A549 (cell line): ENCODE data around the gene IDI1. TPM values are rescaled to one million over a fixed set of nuclear protein-coding genes. Genes with fewer than 3 reads are reported as not detected.

Experiments
- ATAC-seq, 2 experiments: fragments of 200-7000 bp in 1 of 2; fragments of >200 bp in 1 of 2; cut with Nextera tagmentation in 1 of 2; cut with Tn5 transposase in 1 of 2; 3 replicates each; pipeline versions ENCODE4 v1.8.0 to v1.9.1; 2018 to 2020; ENCODE audit warnings: mild to moderate bottlenecking in 1 of 2, moderate library complexity in 1 of 2
- CTCF ChIA-PET: fragments of 300-600 bp; sonication (Branson Sonifier 250); formaldehyde crosslinking; extraction: SDS; loops from one replicate; lab custom pipeline; 2021; ENCODE audit warnings: antibody characterized with exemption, inconsistent platforms; lab: Yijun Ruan, JAX
- POLR2A ChIA-PET: fragments of 350-600 bp; formaldehyde crosslinking; extraction: SDS; loops from one replicate; lab custom pipeline; 2021; ENCODE audit warnings: antibody characterized with exemption, inconsistent platforms; lab: Yijun Ruan, JAX
- DNase-seq, 2 experiments: peaks; one replicate each; pipeline versions ENCODE4 v3.0.0 to v3.0.0-alpha.2; 2011 to 2016; ENCODE audit warnings: low read depth in 1 of 2, low spot score in 1 of 2
- FAIRE-seq: peaks from 2 replicates; lab custom pipeline; 2011; peaks lifted over from hg19 to GRCh38; lab: Jason Lieb, UNC
- H3K27ac ChIP-seq, 2 experiments: fragments of >200 bp; sonication (Bioruptor Twin); formaldehyde crosslinking; 3 replicates each; pipeline ENCODE4 v1.5.1; 2016 to 2017
- H3K4me1 ChIP-seq: fragments of >200 bp; sonication (Bioruptor Twin); formaldehyde crosslinking; 3 replicates; pipeline ENCODE4 v1.6.1; 2016
- H3K4me2 ChIP-seq: fragments of >200 bp; sonication (Bioruptor Twin); formaldehyde crosslinking; 3 replicates; pipeline ENCODE4 v1.6.1; 2016
- H3K4me3 ChIP-seq: fragments of >200 bp; sonication (Bioruptor Twin); formaldehyde crosslinking; 3 replicates; pipeline ENCODE4 v1.5.1; 2016
- H3K9me3 ChIP-seq: fragments of >200 bp; sonication (Bioruptor Twin); formaldehyde crosslinking; 3 replicates; pipeline ENCODE4 v1.6.1; 2016
- CBX8 ChIP-seq: fragments of 200-600 bp; sonication (generic); IDR thresholded peaks from 2 replicates; pipeline ENCODE4 v1.6.1; 2016
- JUNB ChIP-seq: fragments of >200 bp; sonication (Bioruptor Twin); formaldehyde crosslinking; IDR thresholded peaks from 2 replicates; pipeline ENCODE4 v1.6.1; 2016
- KDM1A ChIP-seq: fragments of 200-600 bp; sonication (generic); IDR thresholded peaks from 2 replicates; pipeline ENCODE4 v1.6.1; 2016; ENCODE audit warnings: low read depth, mild to moderate bottlenecking
- MAFK ChIP-seq: fragments of 450-650 bp; IDR thresholded peaks from 2 replicates; pipeline ENCODE4 v1.6.1; 2014; ENCODE audit not compliant: partially characterized antibody
- MAZ ChIP-seq: fragments of 150-350 bp; IDR thresholded peaks from 2 replicates; pipeline ENCODE4 v1.6.1; 2014; ENCODE audit warnings: antibody characterized with exemption, low read depth, low read length, borderline replicate concordance
- ZC3H11A ChIP-seq: fragments of 450-650 bp; IDR thresholded peaks from 2 replicates; pipeline ENCODE4 v1.6.1; 2014; ENCODE audit warnings: antibody characterized with exemption, mild to moderate bottlenecking
- WGBS: methylation state at CpG from one replicate; pipeline ENCODE4 v1.1.6; 2017; ENCODE audit errors: missing lambda C conversion rate; 5-methylcytosine and 5-hydroxymethylcytosine counted together
- polyA plus RNA-seq, 4 experiments: library from polyadenylated mRNA; depleted of rRNA in 3 of 4; stranded (reverse); fragments of >200 nt; fragmentation: RNase III in 1 of 4; extraction: RNeasy Plus Mini Kit Qiagen cat#74134 plus additional on column Dnase treatment in 1 of 4; gene quantifications; 2 replicates in 3 of 4; 3 replicates in 1 of 4; pipeline ENCODE4 v1.2.3, GENCODE V29; 2011 to 2017
- TF ChIP-seq, protein P1 (sequence below): fragments of 150-350 bp; IDR thresholded peaks from 2 replicates; pipeline ENCODE4 v1.6.1; 2014; ENCODE audit warnings: low read depth, mild to moderate bottlenecking, low read length

IDI1 gene
- polyA plus RNA-seq, 2 of the 4 experiments (the other 2 are of a cell fraction) = 55.8 to 65.0 TPM

DNA sequence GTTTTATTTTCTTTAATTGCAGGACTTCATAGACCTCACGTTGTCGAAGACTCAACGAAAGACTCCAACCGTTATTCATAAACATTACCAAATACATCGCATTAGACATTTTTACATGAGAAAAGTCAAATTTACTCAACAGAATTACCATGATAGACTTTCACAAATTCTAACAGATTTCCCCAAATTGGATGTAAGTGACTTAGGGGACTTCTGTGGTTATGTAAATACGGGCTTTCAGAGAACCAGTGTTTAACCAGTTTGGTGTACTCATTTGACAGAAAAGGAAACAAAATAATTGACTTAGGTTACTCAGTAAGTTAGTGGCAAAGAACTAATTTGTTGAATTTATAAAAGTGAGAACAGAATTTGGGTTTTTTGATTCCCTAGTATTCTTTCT is 56.5 kb downstream of the IDI1 start:
- ATAC-seq = no peak
- 93% methylated on average over 6 of the region's 6 CpGs for WGBS
- ChIA-PET POLR2A (interaction anchor here (1.6 kb wide), 1 partner anchor 11 kb away, joined by 5 read pairs; no protein-coding TSS in a partner anchor), CTCF (no interaction called here)
- H3K4me3 ChIP-seq = no peak overlapping the region
- TF ChIP-seq MAFK = no peak
- TF ChIP-seq JUNB = no peak
- no peak for TF ChIP-seq KDM1A
- TF ChIP-seq, protein P1, sequence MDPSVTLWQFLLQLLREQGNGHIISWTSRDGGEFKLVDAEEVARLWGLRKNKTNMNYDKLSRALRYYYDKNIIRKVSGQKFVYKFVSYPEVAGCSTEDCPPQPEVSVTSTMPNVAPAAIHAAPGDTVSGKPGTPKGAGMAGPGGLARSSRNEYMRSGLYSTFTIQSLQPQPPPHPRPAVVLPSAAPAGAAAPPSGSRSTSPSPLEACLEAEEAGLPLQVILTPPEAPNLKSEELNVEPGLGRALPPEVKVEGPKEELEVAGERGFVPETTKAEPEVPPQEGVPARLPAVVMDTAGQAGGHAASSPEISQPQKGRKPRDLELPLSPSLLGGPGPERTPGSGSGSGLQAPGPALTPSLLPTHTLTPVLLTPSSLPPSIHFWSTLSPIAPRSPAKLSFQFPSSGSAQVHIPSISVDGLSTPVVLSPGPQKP = no peak
- no peak for TF ChIP-seq MAZ
- no peak for TF ChIP-seq ZC3H11A
- peaks cover 14% of the 10 kb centered on the region for H3K4me1 ChIP-seq
- H3K4me2 ChIP-seq = no peak overlapping the region
- no peak for DNase-seq
- no peak for FAIRE-seq
- H3K27ac ChIP-seq = no peak overlapping the region
- no peaks in the 10 kb centered on the region for H3K9me3 ChIP-seq

DNA sequence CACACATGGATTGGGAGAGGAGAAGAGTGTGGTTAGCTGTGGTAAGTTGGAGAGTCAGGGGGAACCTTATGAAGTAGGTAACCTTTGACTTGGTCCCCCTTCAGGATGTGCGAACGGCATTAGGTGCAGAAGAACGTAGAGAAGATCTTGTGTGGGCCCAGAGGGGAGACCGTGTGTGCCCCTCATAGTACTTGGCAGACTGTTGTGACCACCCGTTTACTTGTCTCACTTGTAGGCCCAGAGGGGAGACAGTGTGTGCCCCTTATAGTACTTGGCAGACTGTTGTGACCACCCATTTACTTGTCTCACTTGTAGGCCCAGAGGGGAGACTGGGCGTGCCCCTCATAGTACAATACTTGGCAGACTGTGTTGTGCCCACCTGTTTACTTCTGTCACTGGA is 58.1 kb downstream of the IDI1 start:
- H3K4me2 ChIP-seq = 0 out of 3 replicates have a peak overlapping the region, but pooled peaks have one; percentile 16

More for the DNA sequence above, 58.1 kb downstream of the IDI1 start:
- H3K4me3 ChIP-seq = no peak overlapping the region
- ATAC-seq (no peak), DNase-seq (no peak)
- peaks cover 29% of the 10 kb centered on the region for H3K4me1 ChIP-seq
- no peak for TF ChIP-seq CBX8
- TF ChIP-seq, all 56 proteins: peak for 0
- 94% methylated on average over 6 of the region's 6 CpGs for WGBS
- Histone ChIP-seq H3K9me3 (no peaks in the 10 kb centered on the region), H3K27ac (no peak overlapping the region)
- no peak for FAIRE-seq
- ChIA-PET CTCF (no interaction called here), POLR2A (no interaction called here)

Other genes with a start within 250 kb of the IDI1 start
- 53.7 and 54.2 TPM in 2 replicates for gene LARP4B, start 117.4 kb downstream of the IDI1 start, polyA plus RNA-seq (2011; rRNA removed)
- gene LARP4B, start 117.4 kb downstream of the IDI1 start, polyA plus RNA-seq (2017; fragmentation: RNase III; extraction: RNeasy Plus Mini Kit Qiagen cat#74134 plus additional on column Dnase treatment) = 25.5 to 26.9 TPM (median 26.4 TPM) in 3 replicates
- gene GTPBP4, start 60.7 kb downstream of the IDI1 start, polyA plus RNA-seq (2011; rRNA removed) = 60.7 and 104 TPM in 2 replicates
- 67.8 to 79.5 TPM (median 75.2 TPM) in 3 replicates for gene GTPBP4, start 60.7 kb downstream of the IDI1 start, polyA plus RNA-seq (2017; fragmentation: RNase III; extraction: RNeasy Plus Mini Kit Qiagen cat#74134 plus additional on column Dnase treatment)
- not detected in 2 replicates for gene IDI2, start 23.3 kb downstream of the IDI1 start, polyA plus RNA-seq (2011; rRNA removed)
- gene IDI2, start 23.3 kb downstream of the IDI1 start, polyA plus RNA-seq (2017; fragmentation: RNase III; extraction: RNeasy Plus Mini Kit Qiagen cat#74134 plus additional on column Dnase treatment) = not detected in 3 replicates
- gene WDR37, start 7.3 kb upstream of the IDI1 start, polyA plus RNA-seq (2011; rRNA removed) = 7.1 and 7.3 TPM in 2 replicates
- 5.6 to 6.2 TPM (median 5.9 TPM) in 3 replicates for gene WDR37, start 7.3 kb upstream of the IDI1 start, polyA plus RNA-seq (2017; fragmentation: RNase III; extraction: RNeasy Plus Mini Kit Qiagen cat#74134 plus additional on column Dnase treatment)